Anterior cingulate cortex (tissue), 58 donors: ENCODE data around the gene CEP85L.
A peak's percentile ranks its signal among the peaks of the same experiment; 100 is the strongest.

ENCODE experiments used
- DNase-seq, 58 donors: peaks; one replicate each; lab custom pipeline; 2025; lab: John Stamatoyannopoulos, UW

The CEP85L gene

GRCh38 chr6:118630923-118631322 lies 20.5 kb downstream of the CEP85L start:
- no peak for DNase-seq

GRCh38 chr6:118630067-118630466 lies 21.3 kb downstream of the CEP85L start:
- DNase-seq: no peak

GRCh38 chr6:118627724-118628123 lies 23.7 kb downstream of the CEP85L start:
- no peak for DNase-seq

DNA sequence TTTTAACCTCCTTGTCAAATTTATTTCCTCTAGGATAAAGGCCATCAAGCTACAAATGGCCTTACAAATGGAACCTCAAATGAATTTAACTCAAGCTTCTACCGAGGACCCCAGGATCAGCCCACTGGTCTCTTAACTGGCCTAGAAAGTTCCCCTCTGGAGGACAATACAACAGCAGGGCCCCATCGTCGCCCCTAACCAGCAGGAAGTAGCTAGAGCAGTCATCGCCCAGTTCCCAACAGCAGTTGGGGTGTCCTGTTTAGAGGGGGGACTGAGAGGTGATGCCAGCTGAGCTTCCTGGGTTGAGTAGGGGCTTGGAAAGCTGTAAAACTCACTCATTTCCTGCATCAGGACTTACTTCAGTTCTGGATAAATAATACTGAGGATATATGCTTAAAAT lies 25.6 kb downstream of the CEP85L start:
- no peak for DNase-seq

- DNase-seq: no peak
These were observed 29.5 kb downstream of the CEP85L start for GRCh38 chr6:118621799-118622470.

DNA sequence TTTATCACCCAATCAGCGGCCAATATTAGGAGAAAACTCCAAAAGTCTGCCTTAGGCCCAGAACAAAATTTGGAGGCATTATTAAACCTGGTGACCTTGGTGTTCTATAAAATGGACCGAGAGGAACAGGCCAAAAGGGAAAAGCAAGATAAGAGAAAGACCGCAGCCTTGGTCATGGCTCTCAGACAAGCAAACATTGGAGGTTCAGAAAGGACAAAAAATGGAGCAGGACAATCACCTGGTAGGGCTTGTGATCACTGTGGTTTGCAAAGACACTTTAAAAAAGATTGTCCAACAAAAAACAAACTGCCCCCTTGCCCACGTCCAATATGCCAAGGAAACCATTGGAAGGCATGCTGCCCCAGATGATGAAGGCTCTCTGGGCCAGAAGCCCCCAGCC lies 31.2 kb downstream of the CEP85L start:
- no peak for DNase-seq

DNA sequence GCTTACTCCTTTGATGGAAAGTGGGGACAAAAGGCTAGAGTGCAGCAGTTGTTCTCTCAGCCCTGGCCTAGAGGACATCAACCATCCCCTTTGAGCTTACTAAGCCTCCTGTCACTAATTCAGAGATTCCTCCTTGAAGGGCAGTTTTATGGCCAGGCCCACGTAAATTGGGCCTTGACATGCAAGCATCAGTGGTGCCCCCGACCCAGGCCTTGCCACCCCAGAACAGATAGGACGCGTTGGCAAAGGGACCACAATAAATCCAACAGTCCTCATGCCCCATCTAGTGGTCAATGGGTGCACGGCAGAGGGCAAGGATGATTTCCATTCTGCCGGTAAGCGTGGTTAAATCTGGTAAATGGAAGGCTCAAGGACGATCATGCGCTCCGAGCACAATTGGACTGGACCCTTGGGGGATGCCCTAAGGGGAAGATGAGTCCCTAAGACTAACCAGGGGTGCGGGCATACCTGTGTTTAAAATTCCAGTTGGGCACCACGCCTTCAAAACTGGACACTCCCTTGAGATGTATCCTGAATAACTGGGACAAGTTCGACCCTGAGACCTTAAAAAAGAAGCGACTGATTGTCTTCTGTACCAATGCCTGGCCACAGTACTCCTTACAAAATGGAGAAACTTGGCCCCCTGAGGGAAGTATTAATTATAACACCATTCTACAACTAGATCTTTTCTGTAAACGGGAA lies 32.6 kb downstream of the CEP85L start:
- DNase-seq: peak in 47 of 58 donors; percentile 0 to 58 (median 21)

DNA sequence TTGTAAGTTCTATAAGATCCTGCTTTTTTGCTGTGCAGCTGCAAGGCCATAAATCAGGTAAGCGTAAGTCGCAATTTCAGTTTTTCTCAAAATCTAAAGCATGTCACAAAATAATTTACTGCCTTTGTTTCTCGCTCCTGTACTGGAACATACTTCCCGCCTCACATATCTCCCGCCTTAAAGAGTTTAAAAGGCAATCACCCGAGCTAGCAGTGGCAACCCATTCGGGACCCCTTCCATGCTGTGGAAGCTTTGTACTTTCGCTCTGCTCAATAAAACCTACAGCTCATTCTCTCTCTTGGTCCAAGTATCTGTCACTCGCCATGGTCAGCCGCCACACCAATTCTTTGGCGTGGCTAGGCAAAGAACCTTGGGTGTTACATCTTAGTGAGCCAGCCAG lies 34.0 kb downstream of the CEP85L start:
- no peak for DNase-seq

GRCh38 chr6:118611334-118611733 lies 40.1 kb downstream of the CEP85L start:
- DNase-seq: no peak

DNA sequence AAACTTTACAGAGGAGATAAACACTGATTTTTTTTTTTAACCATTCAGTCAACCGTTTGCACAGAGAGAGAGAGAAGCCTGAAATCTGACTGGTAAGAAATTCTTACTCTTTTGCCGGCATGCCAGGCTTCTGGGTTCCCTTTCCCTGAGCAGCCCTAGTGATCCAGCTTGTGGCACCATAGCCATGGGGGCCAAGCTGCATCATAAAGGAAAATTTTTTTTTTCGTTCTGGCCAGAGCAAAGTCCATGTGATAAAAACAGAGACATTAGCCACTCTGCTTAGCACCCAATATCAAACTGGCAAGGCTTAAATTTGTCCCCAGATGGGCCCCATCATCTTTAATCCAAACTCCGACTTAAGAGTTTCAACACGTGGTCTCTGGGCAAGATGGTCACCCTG lies 44.5 kb downstream of the CEP85L start:
- no peak for DNase-seq

DNA sequence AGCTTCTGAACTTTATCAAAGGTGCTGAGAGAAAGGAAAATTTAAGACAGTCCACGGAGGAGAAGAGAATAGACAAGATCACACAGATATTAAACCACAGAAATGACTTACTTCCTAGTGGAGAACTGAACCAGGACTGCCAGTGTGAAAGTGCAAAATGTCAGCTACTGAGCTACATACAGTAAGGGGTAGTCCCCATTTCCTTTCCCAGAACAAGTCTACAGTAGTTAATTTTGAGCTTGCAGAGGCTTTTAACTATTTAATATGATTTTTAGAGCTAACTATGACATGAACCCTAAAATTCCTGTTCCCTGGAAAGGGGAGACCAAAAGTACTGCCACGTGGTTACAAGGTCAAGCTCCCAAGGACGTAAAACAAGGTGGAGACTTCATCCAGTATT lies 45.1 kb downstream of the CEP85L start:
- no peak for DNase-seq

GRCh38 chr6:118603372-118603771 lies 48.0 kb downstream of the CEP85L start:
- no peak for DNase-seq

GRCh38 chr6:118602300-118602699 lies 49.1 kb downstream of the CEP85L start:
- no peak for DNase-seq

GRCh38 chr6:118598324-118598723 lies 53.1 kb downstream of the CEP85L start:
- DNase-seq: no peak

DNA sequence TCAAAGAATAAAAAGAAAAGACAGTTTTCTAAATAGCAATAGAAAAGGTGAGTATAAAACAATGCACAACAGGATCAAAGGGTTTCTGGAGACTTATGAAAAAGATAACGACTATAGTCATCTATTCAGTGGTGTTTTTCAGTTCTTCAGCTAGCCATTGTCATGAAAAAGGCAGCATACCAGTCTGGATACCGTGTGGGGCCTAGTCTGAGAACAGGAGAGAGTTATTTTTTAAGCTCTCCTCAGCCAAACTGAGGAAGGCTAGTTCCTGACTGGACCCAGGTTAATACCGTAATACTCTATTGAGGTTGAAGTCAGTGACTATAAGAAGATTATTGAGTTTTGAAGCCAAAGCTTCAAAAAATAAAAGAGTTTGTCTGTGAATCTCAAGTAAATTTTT lies 53.8 kb downstream of the CEP85L start:
- no peak for DNase-seq

GRCh38 chr6:118596774-118597320 lies 54.5 kb downstream of the CEP85L start:
- DNase-seq: no peak

DNA sequence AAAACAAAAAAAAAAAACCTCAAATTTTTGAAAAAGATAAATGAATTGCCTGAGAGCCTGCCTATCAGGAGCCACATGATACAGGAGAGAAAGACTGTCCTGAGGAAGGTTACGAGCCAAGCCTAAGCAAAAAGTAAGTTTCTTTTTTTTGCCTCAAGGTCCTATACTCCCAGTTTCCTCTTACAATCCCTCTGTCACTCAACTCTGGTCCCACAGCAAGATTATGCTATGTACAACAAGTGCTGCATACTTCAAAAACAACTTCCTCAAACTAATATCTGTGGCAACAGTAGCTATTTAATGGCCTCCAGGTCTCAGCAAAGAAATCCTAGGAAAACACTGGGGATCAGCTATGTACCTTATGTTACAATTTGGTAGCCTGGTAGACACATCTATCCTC lies 56.5 kb downstream of the CEP85L start:
- no peak for DNase-seq

DNA sequence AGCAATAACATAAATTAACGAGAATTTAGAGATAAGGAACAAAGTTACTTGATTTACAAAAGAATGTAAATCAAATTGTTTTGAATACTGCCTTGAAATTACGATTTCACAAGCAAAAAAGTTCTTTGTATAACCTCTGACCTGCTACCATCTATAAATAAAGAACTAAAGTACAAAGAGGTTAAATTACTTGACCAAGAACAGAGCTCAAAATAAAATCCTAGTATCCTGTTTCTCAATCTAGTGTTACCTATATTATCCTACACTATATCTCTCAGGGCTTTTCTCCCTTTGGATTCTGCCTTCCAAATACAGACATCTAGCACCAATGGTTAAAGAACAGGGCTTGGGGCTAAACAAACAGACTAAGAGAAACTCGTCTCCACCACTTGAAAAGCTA lies 59.5 kb downstream of the CEP85L start:
- DNase-seq: no peak

- no peak for DNase-seq
These were observed 61.6 kb downstream of the CEP85L start for GRCh38 chr6:118589649-118590365.

GRCh38 chr6:118589186-118589585 lies 62.2 kb downstream of the CEP85L start:
- DNase-seq: no peak

- no peak for DNase-seq
These were observed 62.8 kb downstream of the CEP85L start for GRCh38 chr6:118588626-118589025.
